Endothelial cell of umbilical vein (primary cell): ENCODE measurements around the gene CD82. TPM values are rescaled to one million over a fixed set of nuclear protein-coding genes. Genes with fewer than 3 reads are reported as not detected.

ENCODE experiments used
- BruUV-seq: library from RNA; stranded (reverse); fragments of 400-500 nt; replicated peaks from 2 replicates; lab custom pipeline; 2021; lab: Mats Ljungman, UMichigan
- CTCF ChIA-PET: fragments of 300-600, 350-600 bp; sonication (Branson Sonifier 250); formaldehyde crosslinking; loops from one replicate; lab custom pipeline; 2021; ENCODE audit warnings: antibody characterized with exemption, inconsistent platforms; lab: Charles Lee
- POLR2A ChIA-PET: fragments of 300-600, 350-600 bp; sonication (Branson Sonifier 250); formaldehyde crosslinking; loops from one replicate; lab custom pipeline; 2021; ENCODE audit warnings: antibody characterized with exemption, inconsistent platforms; lab: Charles Lee
- DNase-seq: peaks from one replicate; pipeline ENCODE4 v3.0.0-alpha.2; 2011; ENCODE audit warnings: low read depth, low spot score
- FAIRE-seq: peaks from 2 replicates; lab custom pipeline; 2011; peaks lifted over from hg19 to GRCh38; lab: Jason Lieb, UNC
- H2AFZ ChIP-seq: 2 replicates; pipeline ENCODE4 v1.6.0; 2012; ENCODE audit warnings: low read depth, low read length, control low read depth, inconsistent platforms
- H3K27ac ChIP-seq: 2 replicates; pipeline ENCODE4 v1.5.1; 2011; ENCODE audit warnings: low read depth, mild to moderate bottlenecking, control low read depth, low read length, moderate library complexity; ENCODE audit not compliant: insufficient read depth
- H3K27me3 ChIP-seq, 2 experiments: 2 replicates each; pipeline versions ENCODE4 v1.6.0 to v1.6.1; 2011; ENCODE audit warnings: low read length in 2 of 2, mixed read lengths in 1 of 2; ENCODE audit not compliant: control insufficient read depth in 2 of 2, insufficient read depth in 2 of 2
- H3K36me3 ChIP-seq, 2 experiments: 2 replicates in 1 of 2; 3 replicates in 1 of 2; pipeline ENCODE4 v1.5.1; 2011; ENCODE audit warnings: low read length in 2 of 2, mild to moderate bottlenecking in 1 of 2, moderate library complexity in 1 of 2; ENCODE audit not compliant: control insufficient read depth in 2 of 2, insufficient read depth in 2 of 2; ENCODE audit errors: extremely low read depth in 1 of 2
- H3K4me1 ChIP-seq: 3 replicates; pipeline ENCODE4 v1.5.1; 2011; ENCODE audit warnings: mild to moderate bottlenecking, low read length; ENCODE audit not compliant: control insufficient read depth, insufficient read depth; ENCODE audit errors: extremely low read depth
- H3K4me2 ChIP-seq: 2 replicates; pipeline ENCODE4 v1.6.1; 2011; ENCODE audit warnings: low read length, control low read depth, mixed read lengths; ENCODE audit not compliant: insufficient read depth
- H3K4me3 ChIP-seq, 3 experiments: fragments of 200-600 bp in 1 of 3; sonication (generic), shearing (Covaris generic) in 1 of 3; replicated peaks in 1 of 3; 2 replicates each; pipeline ENCODE4 v1.5.1; 2011 to 2016; ENCODE audit warnings: control low read depth in 3 of 3, low read length in 3 of 3, mild to moderate bottlenecking in 2 of 3, inconsistent platforms in 1 of 3, low read depth in 1 of 3, moderate library complexity in 1 of 3; ENCODE audit not compliant: insufficient read depth in 1 of 3
- H3K79me2 ChIP-seq: 2 replicates; pipeline ENCODE4 v1.6.0; 2012; ENCODE audit warnings: low read length, inconsistent platforms; ENCODE audit not compliant: control insufficient read depth, insufficient read depth
- H3K9ac ChIP-seq: replicated peaks from 2 replicates; pipeline ENCODE3; 2011; ENCODE audit warnings: low read length, control low read depth; ENCODE audit not compliant: insufficient read depth; ENCODE audit errors: extremely low read depth
- H3K9me1 ChIP-seq: replicated peaks from 3 replicates; pipeline ENCODE4 v1.6.0; 2011; ENCODE audit warnings: mild to moderate bottlenecking, low read length; ENCODE audit not compliant: control insufficient read depth, insufficient read depth; ENCODE audit errors: extremely low read depth
- H3K9me3 ChIP-seq: replicated peaks from 2 replicates; pipeline ENCODE4 v1.5.1; 2012; ENCODE audit warnings: low read length, inconsistent platforms; ENCODE audit not compliant: control insufficient read depth, insufficient read depth
- H4K20me1 ChIP-seq: replicated peaks from 2 replicates; pipeline ENCODE3; 2011; ENCODE audit warnings: mild to moderate bottlenecking, low read length; ENCODE audit not compliant: control insufficient read depth, insufficient read depth; ENCODE audit errors: extremely low read depth
- GATA2 ChIP-seq: IDR thresholded peaks from 2 replicates; pipeline ENCODE4 v1.7.0; 2011; ENCODE audit warnings: low read depth, mild to moderate bottlenecking, moderate library complexity, mixed read lengths, low read length; ENCODE audit not compliant: insufficient read length, insufficient read depth
- JUN ChIP-seq: IDR thresholded peaks from 2 replicates; pipeline ENCODE4 v1.6.1; 2011; ENCODE audit warnings: borderline replicate concordance, low read depth; ENCODE audit not compliant: insufficient read length, insufficient read depth
- MYC ChIP-seq: IDR thresholded peaks from one replicate; pipeline ENCODE4 v1.6.1; 2011; ENCODE audit warnings: mild to moderate bottlenecking, low read depth, low read length
- POLR2AphosphoS5 ChIP-seq: IDR thresholded peaks from 2 replicates; pipeline ENCODE4 v1.6.1; 2012; ENCODE audit warnings: low read depth, mild to moderate bottlenecking, control low read depth, low read length, moderate library complexity; ENCODE audit not compliant: insufficient read depth
- dilution Hi-C: fragments of 300-500 bp; cut with MboI; formaldehyde crosslinking; loops from one replicate; pipeline ENCODE4 v1.15.0; 2019; ENCODE audit warnings: low sequenced_read_pairs; ENCODE audit not compliant: extremely low pct_ligation_motif_present
- intact Hi-C: fragments of 100-400 bp; cut with micrococcal nuclease; formaldehyde crosslinking; loops from one replicate; pipeline ENCODE4 v1.10.0; 2022
- polyA plus RNA-seq, 4 experiments: library from polyadenylated mRNA; depleted of rRNA in 3 of 4; stranded (reverse) in 3 of 4; unstranded in 1 of 4; fragments of >200 nt; gene quantifications; 2 replicates each; pipeline versions ENCODE4 v1.2.1 to v1.2.3, GENCODE V29; 2011 to 2012; ENCODE audit warnings: missing spikeins in 1 of 4
- total RNA-seq: library from RNA; stranded (reverse); gene quantifications from 2 replicates; pipeline ENCODE4 v1.2.3, GENCODE V29; 2021
- TF ChIP-seq, protein P1 (sequence below), 2 donors: IDR thresholded peaks; 1 replicate in 1 of 2; 2 replicates in 1 of 2; pipeline ENCODE4 v1.5.1; 2011; ENCODE audit warnings: low read length in 2 of 2, mild to moderate bottlenecking in 2 of 2, moderate library complexity in 2 of 2, control low read depth in 1 of 2, inconsistent platforms in 1 of 2, low read depth in 1 of 2; ENCODE audit not compliant: insufficient read depth in 1 of 2; ENCODE audit errors: extremely low read depth in 1 of 2
- TF ChIP-seq, protein P2 (sequence below): IDR thresholded peaks from 2 replicates; pipeline ENCODE4 v1.6.1; 2011; ENCODE audit not compliant: insufficient read depth, insufficient read length

CD82 gene
- total and polyA plus RNA-seq, 2 donors (not counting 3 experiments of a cell fraction or from before 2014, with no cell fraction given), result 17.9 to 25.2 TPM

DNA sequence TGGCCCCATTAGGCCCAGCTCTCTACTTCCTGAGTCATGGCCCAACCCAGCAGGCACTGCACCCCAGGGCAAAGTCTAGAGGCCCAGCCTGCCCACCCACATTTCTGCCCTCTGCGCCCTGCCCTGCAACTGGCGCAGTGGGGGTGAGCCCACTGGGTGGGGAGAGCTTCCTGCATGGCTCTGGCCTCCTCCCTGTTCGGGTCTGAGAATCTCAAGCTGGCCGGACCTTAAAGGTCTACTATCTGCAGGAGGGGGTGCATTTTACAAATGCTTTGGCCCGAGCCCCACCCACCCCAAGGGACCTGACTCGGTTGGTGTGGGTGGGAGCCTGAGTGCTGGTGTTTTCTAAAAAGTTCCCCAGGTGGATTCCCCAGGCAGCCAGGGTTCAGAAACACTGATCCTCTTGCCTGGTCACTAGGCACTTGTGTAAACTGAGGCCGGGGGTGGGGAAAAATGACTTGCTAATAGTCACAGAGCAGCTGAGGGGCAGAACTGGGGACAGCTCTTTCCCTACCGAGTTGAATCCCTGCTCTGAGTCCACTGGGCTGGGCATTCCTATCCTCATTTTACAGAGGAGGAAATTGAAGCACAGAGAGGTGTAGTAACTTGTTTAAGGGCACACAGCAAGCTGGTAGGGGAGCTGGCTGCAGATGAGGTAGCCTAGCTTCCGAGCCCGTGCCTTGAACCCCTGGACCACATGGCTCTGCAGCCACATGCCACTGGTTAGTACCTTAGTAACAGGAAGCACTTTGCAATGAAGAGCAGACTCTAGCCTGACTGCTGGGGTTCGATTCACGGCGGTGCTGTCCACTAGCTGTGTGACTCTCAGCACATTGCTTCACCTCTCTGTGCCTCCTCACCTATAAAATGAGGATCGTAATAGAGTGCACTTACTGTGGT, 36.3 kb downstream of the CD82 start:
- no peaks in the 10 kb centered on the region for H3K36me3 ChIP-seq
- H3K9me1 ChIP-seq, result no peaks in the 10 kb centered on the region
- dilution Hi-C loops, result no loop called here
- ChIA-PET CTCF (interaction anchor here (0.6 to 3.4 kb wide), 4 partner anchors 10 to 325 kb away, joined by 3 to 14 read pairs (median 8); no protein-coding TSS in a partner anchor), POLR2A (no interaction called here)
- TF ChIP-seq GATA2 (no peak), POLR2AphosphoS5 (no peak), MYC (no peak), JUN (no peak)
- TF ChIP-seq, protein P1, sequence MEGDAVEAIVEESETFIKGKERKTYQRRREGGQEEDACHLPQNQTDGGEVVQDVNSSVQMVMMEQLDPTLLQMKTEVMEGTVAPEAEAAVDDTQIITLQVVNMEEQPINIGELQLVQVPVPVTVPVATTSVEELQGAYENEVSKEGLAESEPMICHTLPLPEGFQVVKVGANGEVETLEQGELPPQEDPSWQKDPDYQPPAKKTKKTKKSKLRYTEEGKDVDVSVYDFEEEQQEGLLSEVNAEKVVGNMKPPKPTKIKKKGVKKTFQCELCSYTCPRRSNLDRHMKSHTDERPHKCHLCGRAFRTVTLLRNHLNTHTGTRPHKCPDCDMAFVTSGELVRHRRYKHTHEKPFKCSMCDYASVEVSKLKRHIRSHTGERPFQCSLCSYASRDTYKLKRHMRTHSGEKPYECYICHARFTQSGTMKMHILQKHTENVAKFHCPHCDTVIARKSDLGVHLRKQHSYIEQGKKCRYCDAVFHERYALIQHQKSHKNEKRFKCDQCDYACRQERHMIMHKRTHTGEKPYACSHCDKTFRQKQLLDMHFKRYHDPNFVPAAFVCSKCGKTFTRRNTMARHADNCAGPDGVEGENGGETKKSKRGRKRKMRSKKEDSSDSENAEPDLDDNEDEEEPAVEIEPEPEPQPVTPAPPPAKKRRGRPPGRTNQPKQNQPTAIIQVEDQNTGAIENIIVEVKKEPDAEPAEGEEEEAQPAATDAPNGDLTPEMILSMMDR (IDR thresholded peaks at IDR 0.05; ENCODE audit: extremely low read depth in 1 of 2, insufficient read depth in 1 of 2, low read depth in 1 of 2, low read length in 2 of 2), result no peak
- TF ChIP-seq, protein P2, sequence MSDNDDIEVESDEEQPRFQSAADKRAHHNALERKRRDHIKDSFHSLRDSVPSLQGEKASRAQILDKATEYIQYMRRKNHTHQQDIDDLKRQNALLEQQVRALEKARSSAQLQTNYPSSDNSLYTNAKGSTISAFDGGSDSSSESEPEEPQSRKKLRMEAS, result no peak
- intact Hi-C loops, result no loop called here
- no peak overlapping the region for H3K9ac ChIP-seq
- no peaks in the 10 kb centered on the region for H3K4me1 ChIP-seq
- no peak overlapping the region for H3K4me3 ChIP-seq
- H3K27me3 ChIP-seq, result no peaks in the 10 kb centered on the region
- H3K79me2 ChIP-seq, result no peaks in the 10 kb centered on the region
- H4K20me1 ChIP-seq, result no peaks in the 10 kb centered on the region
- H3K27ac ChIP-seq, result no peak overlapping the region
- no TSS peak for BruUV-seq
- no peaks in the 10 kb centered on the region for H3K9me3 ChIP-seq
- no peak overlapping the region for H3K4me2 ChIP-seq
- DNase-seq (no peak), FAIRE-seq (no peak)
- no peak overlapping the region for H2AFZ ChIP-seq
